Jurkat, Clone E6-1 (cell line): ENCODE data around the gene GPR45.
"Not testable (repeated sequence)": the region's sequence is repeated elsewhere in the genome, so short reads cannot be mapped to it uniquely, and the experiment has no call there.

Source experiments
- DNase-seq: peaks from one replicate; pipeline ENCODE4 v3.0.0-alpha.2; 2011; ENCODE audit warnings: low read depth, low spot score
- H3K4me3 ChIP-seq: 2 replicates; pipeline ENCODE4 v1.5.1; 2011; ENCODE audit warnings: mild to moderate bottlenecking, low read length, control low read depth, moderate library complexity

Gene GPR45

DNA sequence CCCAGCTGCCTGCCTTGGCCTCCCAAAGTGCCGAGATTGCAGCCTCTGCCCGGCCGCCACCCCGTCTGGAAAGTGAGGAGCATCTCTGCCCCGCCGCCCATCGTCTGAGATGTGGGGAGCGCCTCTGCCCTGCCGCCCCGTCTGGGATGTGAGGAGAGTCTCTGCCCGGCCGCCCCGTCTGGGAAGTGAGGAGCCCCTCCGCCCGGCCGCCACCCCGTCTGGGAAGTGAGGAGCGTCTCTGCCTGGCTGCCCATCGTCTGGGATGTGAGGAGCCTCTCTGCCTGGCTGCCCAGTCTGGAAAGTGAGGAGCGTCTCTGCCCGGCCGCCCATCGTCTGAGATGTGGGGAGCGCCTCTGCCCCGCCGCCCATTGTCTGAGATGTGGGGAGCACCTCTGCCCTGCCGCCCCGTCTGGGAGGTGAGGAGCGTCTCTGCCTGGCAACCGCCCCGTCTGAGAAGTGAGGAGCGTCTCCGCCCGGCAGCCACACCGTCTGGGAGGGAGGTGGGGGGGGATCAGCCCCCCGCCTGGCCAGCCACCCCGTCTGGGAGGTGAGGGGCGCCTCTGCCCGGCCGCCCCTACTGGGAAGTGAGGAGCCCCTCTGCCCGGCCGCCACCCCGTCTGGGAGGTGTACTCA lies 9.6 kb downstream of the GPR45 start:
- not testable (repeated sequence) for H3K4me3 ChIP-seq, DNase-seq

DNA sequence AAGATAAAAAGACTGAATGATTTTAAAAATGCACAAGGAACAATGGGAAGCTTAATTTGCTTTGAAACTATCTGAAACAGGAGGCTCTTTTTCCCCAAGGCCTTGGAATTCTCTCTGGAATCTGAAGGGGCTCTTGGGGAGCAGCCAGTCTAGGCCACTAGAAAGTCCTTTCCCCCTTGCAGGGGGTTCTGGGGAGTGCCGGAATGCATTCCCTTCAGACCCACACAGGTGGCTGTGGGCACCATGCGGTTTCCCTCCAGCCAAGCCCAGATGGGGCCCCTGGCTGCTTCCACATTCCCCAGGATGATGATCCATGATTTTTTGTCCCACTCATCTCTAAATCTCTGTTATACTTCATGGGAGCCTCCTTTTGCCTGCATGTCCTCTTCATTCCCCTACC lies 10.7 kb downstream of the GPR45 start:
- H3K4me3 ChIP-seq = no peak overlapping the region
- DNase-seq = no peak

GRCh38 chr2:105254531-105255210 lies 13.1 kb downstream of the GPR45 start:
- no peak overlapping the region for H3K4me3 ChIP-seq
- no peak for DNase-seq

GRCh38 chr2:105255979-105256378 lies 14.4 kb downstream of the GPR45 start:
- H3K4me3 ChIP-seq = no peak overlapping the region
- DNase-seq = no peak

GRCh38 chr2:105256431-105257047 lies 15.0 kb downstream of the GPR45 start:
- H3K4me3 ChIP-seq = no peak overlapping the region
- DNase-seq = no peak

- DNase-seq = no peak
- no peak overlapping the region for H3K4me3 ChIP-seq
Observed at GRCh38 chr2:105257981-105258380, 16.4 kb downstream of the GPR45 start.

DNA sequence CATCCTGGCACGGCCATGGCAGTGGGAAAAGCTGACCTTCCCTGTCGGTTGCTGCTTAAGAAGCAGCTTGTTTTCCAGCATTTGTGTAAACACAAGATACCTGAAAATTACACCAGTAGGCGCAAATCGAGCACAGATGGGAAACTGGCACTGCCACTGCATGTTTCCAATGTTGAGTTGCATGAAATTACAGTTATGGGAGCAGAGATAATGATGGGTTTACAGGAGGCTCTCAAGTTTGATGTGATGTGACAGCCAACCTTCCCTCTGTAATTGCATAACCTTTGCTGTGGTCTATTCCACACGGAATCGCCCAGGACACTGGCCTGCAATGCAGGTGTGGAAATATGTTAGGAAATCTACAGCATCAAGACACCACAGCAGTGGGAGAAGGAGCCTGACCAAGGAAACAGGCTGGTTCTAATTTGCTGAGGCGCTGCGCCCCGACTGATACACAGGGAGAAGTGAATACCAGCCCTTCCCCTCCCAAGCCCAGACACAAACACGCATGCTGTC lies 17.4 kb downstream of the GPR45 start:
- DNase-seq = no peak
- H3K4me3 ChIP-seq = no peak overlapping the region

DNA sequence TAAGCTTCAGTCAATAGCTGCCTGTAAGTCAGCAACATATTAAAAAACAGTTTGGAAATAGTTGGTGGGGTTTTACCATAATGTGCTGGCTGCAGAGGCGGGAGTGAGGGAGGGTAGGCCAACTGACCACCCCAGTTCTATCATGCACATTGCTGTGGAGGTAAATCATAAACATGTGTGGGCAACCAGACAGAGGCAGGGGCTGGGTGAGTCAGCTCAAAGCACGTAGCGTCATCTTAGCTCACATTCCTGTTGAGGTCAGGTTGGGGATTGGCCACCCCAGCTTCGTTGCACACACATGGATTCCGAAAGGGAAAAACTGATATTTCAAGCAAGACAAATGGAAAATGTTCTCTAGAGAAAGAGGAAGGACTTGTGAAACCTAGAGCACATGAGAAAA lies 19.5 kb downstream of the GPR45 start:
- DNase-seq = no peak

GRCh38 chr2:105262651-105263091 lies 21.1 kb downstream of the GPR45 start:
- no peak overlapping the region for H3K4me3 ChIP-seq
- DNase-seq = no peak

More for the DNA sequence above, 19.5 kb downstream of the GPR45 start:
- H3K4me3 ChIP-seq = no peak overlapping the region

DNA sequence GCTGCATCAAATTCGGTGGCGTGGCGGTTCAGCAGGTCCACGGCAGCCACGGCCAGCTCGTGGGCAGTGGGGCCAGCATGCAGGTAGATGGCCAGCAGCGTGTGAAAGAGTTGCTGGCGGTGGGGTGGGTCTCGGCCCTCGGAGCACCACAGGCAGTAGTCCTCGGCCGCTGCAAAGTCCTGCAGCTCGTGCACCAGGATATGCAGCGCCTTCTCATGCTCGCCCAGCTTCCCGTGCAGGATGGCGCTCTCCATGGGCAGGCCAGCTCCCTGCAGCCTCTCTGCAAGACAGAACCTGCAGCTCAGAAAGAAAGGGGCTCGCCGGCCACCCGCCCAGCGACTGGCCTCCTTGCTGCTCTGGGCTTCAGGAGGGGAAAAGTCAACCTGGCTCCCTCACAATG lies 27.9 kb downstream of the GPR45 start:
- H3K4me3 ChIP-seq = no peak overlapping the region
- DNase-seq = no peak

- DNase-seq = no peak
- no peak overlapping the region for H3K4me3 ChIP-seq
Observed at GRCh38 chr2:105271393-105272045, 30.0 kb downstream of the GPR45 start.

- H3K4me3 ChIP-seq = no peak overlapping the region
- DNase-seq = no peak
Observed at GRCh38 chr2:105272176-105272575, 30.6 kb downstream of the GPR45 start.

- no peak for DNase-seq
- no peak overlapping the region for H3K4me3 ChIP-seq
Observed at GRCh38 chr2:105274046-105274445, 32.5 kb downstream of the GPR45 start.

DNA sequence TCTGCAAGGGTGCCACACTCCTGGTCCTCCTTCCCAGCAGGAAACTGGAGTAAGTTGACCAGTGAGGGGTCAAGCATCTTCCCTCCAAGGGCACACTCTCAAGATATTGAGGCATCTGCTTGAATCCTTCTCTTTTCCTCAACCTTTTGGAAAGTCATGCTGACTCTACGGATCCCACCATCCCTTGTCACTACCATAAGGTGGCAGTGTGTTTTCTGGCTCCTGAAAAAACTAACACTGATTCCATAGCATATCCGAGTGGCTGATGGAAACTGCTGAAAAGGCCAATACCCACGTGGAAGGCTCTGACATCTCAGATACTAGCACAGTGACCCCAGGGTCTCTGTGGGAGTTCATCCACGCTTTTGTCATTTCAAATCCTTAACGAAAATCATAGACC lies 37.1 kb downstream of the GPR45 start:
- DNase-seq = no peak
- no peak overlapping the region for H3K4me3 ChIP-seq

GRCh38 chr2:105279126-105279525 lies 37.6 kb downstream of the GPR45 start:
- no peak overlapping the region for H3K4me3 ChIP-seq
- DNase-seq = no peak

- no peak overlapping the region for H3K4me3 ChIP-seq
Observed at GRCh38 chr2:105280281-105280680, 38.7 kb downstream of the GPR45 start.

DNA sequence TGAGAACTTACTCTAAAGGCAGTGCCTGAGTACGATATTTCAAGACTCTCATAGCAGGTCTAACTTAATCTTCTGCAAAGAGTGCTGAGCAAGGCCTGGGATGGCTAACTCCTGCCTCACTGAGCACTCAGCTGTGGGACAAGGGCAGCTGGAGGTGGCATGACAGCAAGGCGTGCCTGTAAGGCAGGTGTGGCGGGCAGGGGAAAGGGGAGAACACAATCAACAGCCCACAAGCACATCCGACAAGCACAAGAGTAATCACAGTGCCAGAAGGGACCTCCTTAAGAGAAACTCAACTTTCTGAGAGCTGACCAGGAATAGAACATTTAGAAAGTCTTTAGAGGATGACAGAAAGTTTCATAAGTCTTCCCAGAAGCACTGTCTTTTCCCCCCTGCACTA lies 42.0 kb downstream of the GPR45 start:
- DNase-seq = no peak
- H3K4me3 ChIP-seq = no peak overlapping the region

More at GRCh38 chr2:105280281-105280680, 38.7 kb downstream of the GPR45 start:
- no peak for DNase-seq

DNA sequence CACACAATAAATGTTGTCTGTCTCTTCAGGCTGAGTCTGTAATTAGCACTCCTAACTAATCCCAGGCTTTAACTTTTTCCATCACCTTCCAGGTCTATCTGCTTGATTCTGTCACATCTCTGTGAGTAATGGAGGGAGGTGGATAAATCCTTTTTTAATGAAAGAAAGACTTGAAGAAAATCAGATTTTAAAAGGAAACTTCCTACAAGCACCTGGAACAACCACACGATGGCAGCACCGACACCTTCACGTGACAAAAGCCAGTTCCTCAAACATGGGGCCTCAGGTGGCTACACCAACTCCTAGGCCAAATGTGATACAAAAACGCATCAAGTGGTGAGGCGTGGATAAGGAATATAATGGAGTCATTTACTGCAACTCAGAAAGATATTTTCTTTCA lies 46.1 kb downstream of the GPR45 start:
- H3K4me3 ChIP-seq = no peak overlapping the region
- DNase-seq = peak; percentile 62

DNA sequence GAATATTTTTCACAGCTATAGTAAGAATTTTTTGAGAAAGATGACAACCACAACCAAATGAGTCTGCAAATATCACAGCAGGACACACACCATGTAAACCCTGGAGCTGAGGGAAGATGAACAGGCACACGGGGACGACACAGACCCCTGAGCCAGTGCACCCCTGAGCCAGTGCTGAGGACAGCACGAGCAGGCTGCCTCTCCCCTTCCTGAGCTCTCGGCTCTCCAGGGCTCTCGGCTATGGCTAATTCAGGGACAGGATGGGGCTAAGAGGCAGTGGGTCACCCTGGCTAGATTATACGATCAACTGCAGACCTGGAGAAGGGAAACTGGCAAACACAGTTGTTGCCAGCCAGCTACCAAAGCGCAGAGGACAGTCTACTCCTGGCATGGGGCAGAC lies 46.6 kb downstream of the GPR45 start:
- DNase-seq = no peak

More for the DNA sequence above, 46.6 kb downstream of the GPR45 start:
- no peak overlapping the region for H3K4me3 ChIP-seq
